IPS-NIHi7 (cell line): ENCODE data around the gene JOSD2.

ENCODE experiments used
- DNase-seq: peaks from one replicate; pipeline ENCODE4 v3.0.0; 2012; ENCODE audit warnings: mixed read lengths; ENCODE audit errors: extremely low spot score

The JOSD2 gene

DNA sequence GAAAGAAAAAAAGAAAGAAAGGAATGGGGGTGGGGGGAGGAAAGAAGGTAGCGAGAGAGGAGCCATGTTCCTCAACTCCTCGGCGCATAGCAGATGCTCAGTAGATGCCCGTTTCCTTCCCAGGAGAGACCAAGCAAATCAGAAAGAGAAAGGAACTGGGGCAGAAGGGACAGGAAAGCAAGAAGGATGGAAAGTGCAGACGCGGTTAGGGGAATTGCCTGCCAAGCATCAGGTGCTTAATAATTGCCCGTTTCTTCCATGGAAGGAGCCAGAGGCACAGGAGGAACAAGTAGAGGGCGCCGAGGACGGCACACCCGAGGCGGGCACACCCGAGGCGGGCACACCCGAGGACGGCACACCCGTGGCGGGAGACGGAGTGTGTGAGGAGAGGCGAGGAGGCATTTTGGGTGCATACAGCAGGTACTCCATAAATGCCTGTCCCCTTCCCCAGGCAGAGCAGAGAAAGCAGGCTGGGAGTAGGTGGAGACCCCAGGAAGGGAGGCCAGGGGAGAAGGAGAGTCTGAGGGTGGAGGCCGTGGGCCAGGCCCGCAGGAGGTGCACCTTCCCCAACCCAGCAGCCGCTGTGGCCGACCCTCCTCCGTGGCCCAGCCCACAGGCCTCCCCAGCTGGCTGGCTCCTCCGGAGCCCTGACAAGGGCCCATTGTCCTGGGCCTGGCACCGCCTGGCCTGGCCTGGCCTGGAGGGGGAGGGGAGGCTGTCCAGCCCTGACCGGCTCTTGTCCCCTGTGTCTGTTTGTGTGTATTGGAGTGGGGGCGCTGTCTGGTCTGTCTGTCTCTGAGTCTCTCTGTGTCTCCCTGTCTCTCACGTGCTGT lies 14.6 kb downstream of the JOSD2 start:
- no peak for DNase-seq

GRCh38 chr19:50495020-50495531 lies 15.9 kb downstream of the JOSD2 start:
- no peak for DNase-seq

DNA sequence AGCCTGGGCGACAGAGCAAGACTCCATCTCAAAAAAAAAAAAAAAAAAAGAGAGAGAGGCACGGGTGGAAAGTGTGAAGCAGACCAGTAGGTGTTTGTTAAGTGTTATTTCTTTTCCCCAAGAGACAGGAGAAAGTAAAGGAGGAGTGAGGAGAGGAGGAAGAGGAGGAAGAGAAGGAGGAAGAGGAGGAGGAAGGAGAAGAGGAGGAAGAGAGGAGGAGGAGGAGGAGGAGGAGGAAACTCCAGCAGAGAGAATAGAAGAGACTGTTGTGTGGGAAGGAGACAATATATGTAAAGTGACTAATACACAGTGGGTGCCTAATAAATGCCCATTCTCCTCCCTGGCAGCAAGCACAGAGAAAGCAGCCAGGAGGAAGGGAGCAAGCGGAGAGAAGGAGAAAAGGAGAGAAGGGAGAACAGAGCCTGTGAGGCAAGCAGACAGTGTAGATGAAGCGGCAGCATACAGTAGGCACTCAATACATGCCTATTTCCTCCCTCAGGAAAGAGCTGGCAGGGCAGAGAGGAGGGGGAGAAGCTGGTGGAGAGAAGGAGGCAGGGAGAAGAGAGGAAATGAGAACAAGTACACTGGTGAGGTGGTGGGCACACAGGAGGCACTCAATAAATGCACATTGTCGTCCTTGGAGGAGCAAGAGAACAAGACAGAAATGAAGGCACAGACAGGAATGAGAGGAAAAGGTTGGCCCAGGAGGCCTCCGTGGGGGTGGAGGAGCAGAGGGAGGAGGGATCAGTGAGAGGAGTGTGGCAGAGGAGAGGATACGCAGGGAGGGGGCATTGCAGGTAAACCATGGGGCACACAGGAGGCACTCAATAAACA lies 16.6 kb downstream of the JOSD2 start:
- no peak for DNase-seq

- no peak for DNase-seq
These were observed 17.8 kb downstream of the JOSD2 start for GRCh38 chr19:50493171-50493570.

- DNase-seq: no peak
These were observed 18.5 kb downstream of the JOSD2 start for GRCh38 chr19:50492303-50493052.

- no peak for DNase-seq
These were observed 20.0 kb downstream of the JOSD2 start for GRCh38 chr19:50490991-50491472.

- DNase-seq: no peak
These were observed 20.6 kb downstream of the JOSD2 start for GRCh38 chr19:50490411-50490811.

- no peak for DNase-seq
These were observed 21.5 kb downstream of the JOSD2 start for GRCh38 chr19:50489461-50490011.

DNA sequence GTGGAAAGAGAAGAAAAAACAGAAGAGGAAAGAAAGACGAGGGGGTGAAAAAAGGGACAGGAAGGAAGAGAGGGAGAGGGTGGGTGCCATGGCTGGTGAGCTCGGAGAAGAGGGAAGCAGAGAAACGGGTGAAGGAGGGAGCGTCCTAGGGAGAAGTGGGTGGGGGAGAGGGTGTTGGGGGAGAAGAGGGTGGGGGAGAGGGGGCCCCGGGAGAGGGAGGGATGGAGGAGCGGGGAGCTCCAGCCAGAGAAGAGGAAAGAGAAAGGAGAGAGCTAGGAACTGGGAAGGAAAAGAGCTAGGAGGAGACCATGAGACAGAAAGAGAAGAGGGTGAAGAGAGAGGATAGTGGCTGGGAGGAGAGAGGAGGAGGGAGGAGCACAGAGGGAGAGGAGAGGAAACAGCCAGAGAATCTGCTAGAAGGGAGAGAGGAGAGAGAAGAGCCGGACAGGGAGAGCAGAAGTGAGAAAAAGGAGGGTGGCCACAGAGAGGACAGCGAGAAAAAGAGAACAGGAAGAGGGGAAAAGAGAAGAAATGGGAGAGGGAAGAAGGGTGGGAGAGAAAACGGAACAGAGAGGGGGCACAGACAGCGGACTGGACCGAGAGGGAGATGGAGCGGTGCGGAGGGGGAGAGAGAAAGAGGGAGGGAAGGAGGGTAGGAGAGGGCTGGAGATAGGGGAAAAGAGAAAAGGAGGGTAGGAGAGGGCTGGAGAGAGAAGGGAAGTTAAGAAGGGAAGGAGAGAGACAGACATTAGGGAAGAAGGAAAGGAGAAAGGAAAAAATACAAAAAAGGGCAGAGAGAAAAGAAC lies 22.4 kb downstream of the JOSD2 start:
- no peak for DNase-seq

DNA sequence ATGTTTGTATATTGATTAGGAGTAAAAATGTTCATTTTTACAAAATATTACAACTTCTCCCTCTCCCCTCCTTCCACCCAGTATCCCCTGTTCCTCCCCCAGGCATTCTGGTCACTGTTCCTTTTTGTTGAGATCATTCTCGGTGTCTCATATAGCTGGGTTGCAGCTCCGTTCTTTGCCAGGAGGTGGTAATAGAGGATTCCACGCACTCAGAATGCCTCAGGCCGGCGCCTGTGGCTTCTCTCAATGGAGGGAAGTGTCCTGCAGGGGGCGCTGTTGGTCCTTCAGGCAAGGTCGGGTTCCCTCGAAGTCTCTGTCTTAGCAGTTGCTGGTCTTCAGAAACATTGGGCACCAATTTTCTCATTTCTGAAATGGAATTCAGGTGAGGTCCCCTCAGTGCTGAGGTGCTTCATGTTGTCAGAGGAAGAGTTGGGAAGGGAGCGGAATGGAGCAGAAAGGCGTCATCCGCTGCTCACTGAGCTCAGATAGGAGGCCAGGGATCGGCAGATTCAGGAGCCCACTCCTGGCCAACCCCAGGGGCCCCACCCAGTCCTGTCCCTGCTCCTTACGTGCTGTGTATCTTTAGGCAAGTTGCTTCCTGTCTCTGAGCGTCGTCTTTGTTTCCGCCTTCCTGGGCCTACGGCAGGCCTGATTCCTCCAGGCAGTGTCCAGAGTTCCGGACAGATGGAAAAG lies 24.0 kb downstream of the JOSD2 start:
- peak; percentile 63 for DNase-seq

DNA sequence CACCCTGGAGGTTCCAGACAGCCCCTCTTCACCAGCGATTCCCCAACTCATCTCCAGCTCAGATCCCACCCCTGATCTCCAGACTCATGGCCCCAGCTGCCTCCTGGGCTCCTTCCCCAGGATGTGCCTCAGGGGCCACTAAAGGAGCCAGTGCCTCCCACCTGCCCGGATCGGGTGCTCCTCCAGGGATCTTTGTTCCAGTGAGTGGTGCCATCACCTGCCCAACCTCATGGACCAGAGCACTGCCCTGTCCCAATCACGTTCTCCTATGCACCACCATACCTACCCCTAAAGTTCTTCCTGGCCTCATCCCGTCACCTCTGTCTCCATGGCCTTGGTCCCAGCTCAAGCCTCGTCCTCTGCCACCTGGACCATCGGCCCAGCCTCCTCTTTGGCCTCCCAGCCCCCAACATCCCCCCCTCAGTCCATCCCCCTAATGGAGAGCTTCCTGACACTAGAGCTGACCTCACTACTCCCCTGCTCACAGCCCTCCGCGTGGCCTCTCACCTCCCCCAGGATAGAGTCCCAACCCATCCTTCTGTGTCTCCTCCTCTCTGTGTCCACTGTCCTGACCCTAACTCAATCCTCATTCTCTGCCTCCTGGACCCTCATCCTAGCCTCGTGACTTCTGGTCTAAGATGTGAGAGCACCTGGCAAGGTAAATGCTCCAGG lies 25.6 kb downstream of the JOSD2 start:
- no peak for DNase-seq

DNA sequence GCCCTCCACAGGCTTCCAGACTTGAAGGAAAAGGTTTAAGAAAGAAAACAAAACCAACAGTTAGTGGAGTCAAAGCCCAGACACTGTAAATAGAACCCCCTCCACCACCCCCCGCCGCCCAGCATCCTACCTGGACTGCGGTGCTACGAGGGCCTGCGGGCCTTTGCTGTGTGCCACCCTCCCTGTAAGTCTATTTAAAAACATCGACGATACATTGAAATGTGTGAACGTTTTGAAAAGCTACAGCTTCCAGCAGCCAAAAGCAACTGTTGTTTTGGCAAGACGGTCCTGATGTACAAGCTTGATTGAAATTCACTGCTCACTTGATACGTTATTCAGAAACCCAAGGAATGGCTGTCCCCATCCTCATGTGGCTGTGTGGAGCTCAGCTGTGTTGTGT lies 28.1 kb downstream of the JOSD2 start:
- no peak for DNase-seq

- no peak for DNase-seq
These were observed 28.6 kb downstream of the JOSD2 start for GRCh38 chr19:50482271-50482855.

DNA sequence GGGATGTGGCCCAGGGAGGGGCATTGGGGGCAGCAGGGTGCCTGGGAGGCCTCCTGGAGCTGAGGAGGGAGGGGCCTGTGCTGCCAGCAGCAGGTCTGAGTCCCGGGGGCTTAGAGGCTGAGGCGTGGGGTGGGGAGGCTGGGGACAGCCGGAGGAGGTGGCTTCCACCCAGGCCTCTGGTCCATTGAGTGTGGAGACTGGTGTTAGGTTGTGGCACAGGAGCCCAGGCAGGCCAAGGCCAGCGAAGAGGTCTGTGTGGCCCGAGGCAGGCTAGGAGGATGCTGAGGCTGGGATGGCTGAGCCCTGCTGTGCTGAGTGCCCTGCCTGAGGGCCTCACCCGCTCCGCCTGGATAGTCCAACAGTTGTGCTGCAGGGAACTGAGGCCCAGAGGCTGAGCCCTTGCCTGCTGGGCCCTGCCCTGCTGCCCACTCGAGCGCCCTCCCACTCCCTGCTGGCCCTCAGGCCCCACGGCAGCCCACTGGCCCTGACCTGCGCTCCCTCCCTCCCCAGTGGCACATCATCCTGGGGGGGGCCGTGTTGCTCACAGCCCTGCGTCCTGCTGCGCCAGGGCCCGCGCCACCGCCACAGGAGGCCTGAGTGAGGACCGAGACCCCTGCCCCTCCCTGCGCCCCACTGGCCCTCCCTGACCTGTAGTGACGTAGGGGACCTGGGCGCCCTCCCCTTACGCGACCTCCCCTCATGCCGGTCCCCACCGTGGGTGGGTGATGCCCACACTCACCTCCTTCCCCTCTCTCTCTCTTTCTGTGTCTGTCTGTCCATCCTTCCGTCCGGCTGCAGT lies 29.4 kb downstream of the JOSD2 start:
- DNase-seq: no peak

DNA sequence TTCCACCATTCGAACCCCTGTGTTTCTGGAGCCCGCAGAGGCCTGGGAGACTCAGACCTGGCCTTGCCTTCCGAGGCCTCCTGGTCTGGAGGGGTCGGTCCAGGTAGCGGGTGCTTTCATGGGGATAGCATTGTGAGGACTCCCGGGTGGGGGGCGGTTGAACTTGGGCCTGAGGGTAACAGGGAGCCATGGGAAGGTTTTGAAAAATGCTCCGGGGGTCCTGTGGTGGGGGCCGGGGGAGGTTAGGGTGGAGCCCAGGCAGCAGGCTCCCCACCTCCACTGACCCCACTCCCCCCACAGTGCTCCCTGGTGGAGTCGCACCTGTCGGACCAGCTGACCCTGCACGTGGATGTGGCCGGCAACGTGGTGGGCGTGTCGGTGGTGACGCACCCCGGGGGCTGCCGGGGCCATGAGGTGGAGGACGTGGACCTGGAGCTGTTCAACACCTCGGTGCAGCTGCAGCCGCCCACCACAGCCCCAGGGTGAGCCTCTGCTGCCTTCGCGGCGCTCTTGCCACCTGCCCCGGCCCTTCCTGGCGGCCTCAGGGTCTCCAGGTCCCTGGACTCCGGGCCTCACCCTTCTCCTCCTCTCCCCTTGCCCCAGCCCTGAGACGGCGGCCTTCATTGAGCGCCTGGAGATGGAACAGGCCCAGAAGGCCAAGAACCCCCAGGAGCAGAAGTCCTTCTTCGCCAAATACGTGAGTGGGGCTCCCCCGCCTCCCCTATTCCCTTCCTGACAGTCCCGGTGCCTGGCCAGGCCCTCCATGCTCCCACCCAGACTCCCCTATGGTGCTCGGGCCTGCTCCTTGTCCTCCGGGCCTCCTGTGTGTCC lies 30.5 kb downstream of the JOSD2 start:
- no peak for DNase-seq

GRCh38 chr19:50479761-50480251 lies 31.2 kb downstream of the JOSD2 start:
- DNase-seq: no peak
